Activated CD4-positive, alpha-beta memory T cell treated with anti-CD3 and anti-CD28 coated beads for 36 hours (primary cell): Measurements from ENCODE around the gene SLC25A25. TPM values are rescaled to one million over a fixed set of nuclear protein-coding genes. Genes with fewer than 3 reads are reported as not detected.

Experiments used
- CTCF ChIA-PET: fragments of 350-600 bp; sonication (Branson Sonifier 250); formaldehyde crosslinking; loops from one replicate; lab custom pipeline; 2021; ENCODE audit warnings: antibody characterized with exemption, inconsistent platforms; lab: Charles Lee
- POLR2A ChIA-PET: fragments of 350-600 bp; sonication (Branson Sonifier 250); formaldehyde crosslinking; loops from one replicate; lab custom pipeline; 2021; ENCODE audit warnings: antibody characterized with exemption; lab: Charles Lee
- DNase-seq: peaks from one replicate; pipeline ENCODE4 v3.0.0-alpha.2; 2020
- H3K27ac Mint-ChIP-seq: one replicate; pipeline ENCODE4 v1.8.0; 2021; ENCODE audit warnings: mixed read lengths
- H3K27me3 Mint-ChIP-seq: one replicate; pipeline ENCODE4 v1.8.0; 2021; ENCODE audit warnings: mixed read lengths
- H3K36me3 Mint-ChIP-seq: one replicate; pipeline ENCODE4 v1.8.0; 2021; ENCODE audit warnings: mixed read lengths
- H3K4me1 Mint-ChIP-seq: one replicate; pipeline ENCODE4 v1.8.0; 2021; ENCODE audit warnings: low read depth, mixed read lengths
- H3K4me3 Mint-ChIP-seq: one replicate; pipeline ENCODE4 v1.8.0; 2021; ENCODE audit warnings: mild to moderate bottlenecking, mixed read lengths
- H3K9me3 Mint-ChIP-seq: one replicate; pipeline ENCODE4 v1.8.0; 2021; ENCODE audit warnings: mixed read lengths
- intact Hi-C: fragments of 100-400 bp; cut with micrococcal nuclease; formaldehyde crosslinking; loops from one replicate; pipeline ENCODE4 v1.15.1; 2023
- total RNA-seq, 2 experiments: library from RNA; stranded (reverse); gene quantifications; one replicate each; pipeline ENCODE4 v1.2.3, GENCODE V29; 2021

The SLC25A25 gene
- total RNA-seq, 2 experiments from 2014 or later = 17.1 to 17.3 TPM

GRCh38 chr9:128144239-128145181 lies 76.5 kb downstream of the SLC25A25 start:
- Mint-ChIP-seq H3K4me3 (no peak overlapping the region), H3K4me1 (peaks cover 15% of the 10 kb centered on the region), H3K9me3 (no peaks in the 10 kb centered on the region), H3K27me3 (no peaks in the 10 kb centered on the region), H3K27ac (no peak overlapping the region), H3K36me3 (no peaks in the 10 kb centered on the region)
- intact Hi-C loops = no loop called here
- DNase-seq = no peak
- CTCF ChIA-PET = no interaction called here
- POLR2A ChIA-PET = no interaction called here

DNA sequence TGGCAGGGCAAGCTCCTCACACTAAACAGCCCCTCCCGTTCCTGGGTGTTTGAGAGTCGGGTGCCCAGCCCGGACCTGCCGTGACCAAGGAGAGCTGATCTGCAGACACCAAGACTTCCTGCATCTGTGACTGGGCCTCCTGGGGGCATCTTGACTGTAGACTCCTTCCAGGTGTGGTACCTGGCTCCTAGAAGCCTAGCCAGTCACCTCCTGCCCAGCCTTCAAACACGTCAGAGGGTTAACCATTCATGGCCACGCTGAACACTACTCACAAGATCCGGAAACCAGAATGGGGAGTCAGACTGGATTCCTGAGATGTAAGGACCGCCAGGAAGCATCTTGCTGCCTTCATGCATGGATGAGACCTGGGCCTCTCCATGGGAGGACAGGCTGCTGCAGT lies 77.5 kb downstream of the SLC25A25 start:
- Mint-ChIP-seq H3K4me1 (peaks cover 15% of the 10 kb centered on the region), H3K9me3 (no peaks in the 10 kb centered on the region), H3K4me3 (no peak overlapping the region), H3K27ac (no peak overlapping the region), H3K36me3 (no peaks in the 10 kb centered on the region), H3K27me3 (no peaks in the 10 kb centered on the region)
- ChIA-PET CTCF (no interaction called here), POLR2A (no interaction called here)
- no peak for DNase-seq
- intact Hi-C loops = no loop called here

- no peaks in the 10 kb centered on the region for H3K9me3 Mint-ChIP-seq
- intact Hi-C loops = no loop called here
- peaks cover 15% of the 10 kb centered on the region for H3K4me1 Mint-ChIP-seq
- H3K27me3 Mint-ChIP-seq = no peaks in the 10 kb centered on the region
- CTCF ChIA-PET = no interaction called here
- no peaks in the 10 kb centered on the region for H3K36me3 Mint-ChIP-seq
- POLR2A ChIA-PET = no interaction called here
- H3K4me3 Mint-ChIP-seq = no peak overlapping the region
- DNase-seq = no peak
- no peak overlapping the region for H3K27ac Mint-ChIP-seq
Measured at GRCh38 chr9:128145951-128146351, 77.9 kb downstream of the SLC25A25 start.

- Mint-ChIP-seq H3K4me3 (no peak overlapping the region), H3K36me3 (no peaks in the 10 kb centered on the region), H3K27ac (no peak overlapping the region), H3K27me3 (no peaks in the 10 kb centered on the region), H3K9me3 (no peaks in the 10 kb centered on the region), H3K4me1 (peaks cover 15% of the 10 kb centered on the region)
- ChIA-PET POLR2A (no interaction called here), CTCF (interaction anchor here (0.7 kb wide), 1 partner anchor 27 kb away, joined by 3 read pairs; no protein-coding TSS in a partner anchor)
- no peak for DNase-seq
- intact Hi-C loops = no loop called here
Measured at GRCh38 chr9:128146591-128147120, 78.6 kb downstream of the SLC25A25 start.

DNA sequence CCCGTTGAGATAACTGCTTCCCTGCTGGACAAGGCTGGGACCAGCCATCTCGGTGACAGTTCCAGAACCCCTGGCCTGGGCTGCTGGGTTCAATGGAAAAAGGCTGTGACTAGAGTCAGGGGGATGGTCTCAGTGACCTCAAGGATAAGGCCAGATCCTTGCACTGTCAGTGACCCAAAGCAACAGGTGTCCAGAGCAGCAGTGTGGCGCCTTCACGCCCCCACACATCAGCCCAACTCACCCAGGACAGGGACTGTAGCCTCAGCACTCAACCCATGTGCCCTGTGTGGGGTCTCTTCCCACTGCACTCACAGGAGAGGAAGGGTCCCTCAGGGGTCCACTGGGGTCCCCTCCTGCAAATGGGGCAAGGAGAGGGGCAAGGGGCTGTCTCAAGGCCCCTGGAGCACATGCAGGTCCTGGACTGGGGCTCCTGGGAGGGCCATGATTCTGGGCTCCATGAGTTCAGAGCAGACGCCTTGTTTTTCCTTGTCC lies 80.5 kb downstream of the SLC25A25 start:
- no peaks in the 10 kb centered on the region for H3K36me3 Mint-ChIP-seq
- no peak overlapping the region for H3K4me3 Mint-ChIP-seq
- ChIA-PET CTCF (no interaction called here), POLR2A (no interaction called here)
- no peaks in the 10 kb centered on the region for H3K4me1 Mint-ChIP-seq
- no peak for DNase-seq
- no peaks in the 10 kb centered on the region for H3K9me3 Mint-ChIP-seq
- H3K27ac Mint-ChIP-seq = no peak overlapping the region
- H3K27me3 Mint-ChIP-seq = no peaks in the 10 kb centered on the region
- intact Hi-C loops = no loop called here

DNA sequence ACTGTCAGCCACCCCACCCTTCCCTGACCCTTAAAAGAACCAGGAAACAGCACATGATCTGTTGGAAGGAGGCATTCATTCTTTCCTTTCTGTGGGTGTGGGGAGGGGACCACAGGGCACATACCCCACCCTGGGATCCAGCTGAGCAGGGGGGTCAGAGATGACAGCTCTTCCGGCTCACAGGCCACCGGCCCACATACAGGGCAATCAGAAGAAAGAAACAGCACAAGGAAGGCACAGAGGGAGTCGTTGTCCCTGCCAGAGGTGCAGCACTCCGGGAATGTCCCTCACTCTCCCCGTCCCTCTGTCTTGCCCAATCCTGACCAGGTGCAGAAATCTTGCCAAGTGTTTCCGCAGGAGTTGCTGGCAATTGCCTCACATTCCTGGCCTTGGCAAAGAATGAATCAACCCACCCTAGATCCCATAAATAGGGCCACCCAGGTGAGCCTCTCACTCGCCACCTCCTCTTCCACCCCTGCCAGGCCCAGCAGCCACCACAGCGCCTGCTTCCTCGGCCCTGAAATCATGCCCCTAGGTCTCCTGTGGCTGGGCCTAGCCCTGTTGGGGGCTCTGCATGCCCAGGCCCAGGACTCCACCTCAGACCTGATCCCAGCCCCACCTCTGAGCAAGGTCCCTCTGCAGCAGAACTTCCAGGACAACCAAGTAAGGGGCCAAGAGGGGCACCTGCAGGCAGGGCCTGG lies 81.1 kb downstream of the SLC25A25 start, which contains the start of gene LCN2:
TSS of gene LCN2 (plus strand) at position 453 of the 701 bp plus-strand sequence. CDS start at position 526, 73 bp downstream.
- CTCF ChIA-PET = no interaction called here
- Mint-ChIP-seq H3K36me3 (no peaks in the 10 kb centered on the region), H3K4me1 (no peaks in the 10 kb centered on the region), H3K27ac (no peak within 1 kb of the TSS), H3K27me3 (no peaks in the 10 kb centered on the region), H3K9me3 (no peaks in the 10 kb centered on the region), H3K4me3 (no peak within 1 kb of the TSS)
- POLR2A ChIA-PET = no interaction called here
- DNase-seq = no peak
- intact Hi-C loops = no loop called here

GRCh38 chr9:128149951-128150593 lies 82.0 kb downstream of the SLC25A25 start:
- DNase-seq = no peak
- Mint-ChIP-seq H3K27ac (no peak overlapping the region), H3K36me3 (no peaks in the 10 kb centered on the region), H3K27me3 (no peaks in the 10 kb centered on the region), H3K4me3 (no peak overlapping the region), H3K9me3 (no peaks in the 10 kb centered on the region), H3K4me1 (no peaks in the 10 kb centered on the region)
- POLR2A ChIA-PET = no interaction called here
- CTCF ChIA-PET = interaction anchor here (1.5 kb wide), 2 partner anchors 33 to 34 kb away, joined by 4 to 6 read pairs; no protein-coding TSS in a partner anchor
- intact Hi-C loops = no loop called here

GRCh38 chr9:128150594-128151308 lies 82.7 kb downstream of the SLC25A25 start:
- Mint-ChIP-seq H3K36me3 (no peaks in the 10 kb centered on the region), H3K27me3 (no peaks in the 10 kb centered on the region), H3K9me3 (no peaks in the 10 kb centered on the region), H3K4me3 (no peak overlapping the region), H3K27ac (no peak overlapping the region), H3K4me1 (no peaks in the 10 kb centered on the region)
- intact Hi-C loops = no loop called here
- DNase-seq = peak; percentile 34
- POLR2A ChIA-PET = no interaction called here
- CTCF ChIA-PET = interaction anchor here (0.7 to 1.5 kb wide), 3 partner anchors 12 to 34 kb away, joined by 3 to 6 read pairs (median 4); no protein-coding TSS in a partner anchor

DNA sequence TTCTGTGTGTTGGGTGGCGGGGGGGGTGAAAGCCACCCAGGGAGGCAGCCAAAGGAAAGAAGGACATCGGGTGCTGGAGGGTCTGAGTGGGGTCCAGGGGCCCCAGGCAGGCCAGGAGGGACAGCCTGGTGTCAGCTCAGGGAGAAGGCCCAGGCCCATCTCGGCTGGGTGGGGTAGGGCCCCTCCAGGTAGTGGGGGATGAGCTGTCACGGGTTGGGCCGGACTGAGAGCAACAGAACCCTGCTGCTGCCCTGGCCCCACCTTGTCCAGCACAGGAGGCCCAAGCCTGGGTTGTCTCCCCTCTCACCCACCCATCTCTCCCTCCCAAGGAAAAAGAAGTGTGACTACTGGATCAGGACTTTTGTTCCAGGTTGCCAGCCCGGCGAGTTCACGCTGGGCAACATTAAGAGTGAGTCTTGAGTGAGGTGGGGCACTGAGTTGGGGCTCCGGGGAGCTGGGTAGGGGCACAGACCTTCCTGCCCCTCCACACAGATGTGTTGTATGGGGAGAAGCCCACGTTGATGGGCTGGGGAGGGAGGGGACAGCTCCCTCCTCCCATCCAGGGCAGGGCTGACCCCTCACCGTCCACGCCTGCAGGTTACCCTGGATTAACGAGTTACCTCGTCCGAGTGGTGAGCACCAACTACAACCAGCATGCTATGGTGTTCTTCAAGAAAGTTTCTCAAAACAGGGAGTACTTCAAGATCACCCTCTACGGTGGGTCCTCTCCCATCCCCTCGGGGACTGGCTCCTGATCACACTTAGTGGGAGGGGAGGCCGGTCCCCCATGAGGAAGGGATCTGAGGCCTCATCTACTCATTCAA lies 83.5 kb downstream of the SLC25A25 start:
- CTCF ChIA-PET = interaction anchor here (1.5 kb wide), 1 partner anchor 32 kb away, joined by 4 read pairs; no protein-coding TSS in a partner anchor
- no peak for DNase-seq
- H3K9me3 Mint-ChIP-seq = no peaks in the 10 kb centered on the region
- H3K4me3 Mint-ChIP-seq = no peak overlapping the region
- H3K27me3 Mint-ChIP-seq = no peaks in the 10 kb centered on the region
- POLR2A ChIA-PET = no interaction called here
- H3K27ac Mint-ChIP-seq = no peak overlapping the region
- intact Hi-C loops = no loop called here
- no peaks in the 10 kb centered on the region for H3K36me3 Mint-ChIP-seq
- H3K4me1 Mint-ChIP-seq = no peaks in the 10 kb centered on the region

- no peaks in the 10 kb centered on the region for H3K36me3 Mint-ChIP-seq
- POLR2A ChIA-PET = no interaction called here
- no peak overlapping the region for H3K27ac Mint-ChIP-seq
Measured at GRCh38 chr9:128152133-128153059, 84.4 kb downstream of the SLC25A25 start.

More at GRCh38 chr9:128152133-128153059, 84.4 kb downstream of the SLC25A25 start:
- Mint-ChIP-seq H3K4me1 (no peaks in the 10 kb centered on the region), H3K27me3 (no peaks in the 10 kb centered on the region), H3K9me3 (no peaks in the 10 kb centered on the region), H3K4me3 (no peak overlapping the region)
- DNase-seq = no peak
- intact Hi-C loops = no loop called here
- CTCF ChIA-PET = interaction anchor here (0.7 kb wide), 1 partner anchor 35 kb away, joined by 3 read pairs; no protein-coding TSS in a partner anchor
